NCI-H2196 (cell line): ENCODE results near the gene DNAH14.
"Not testable (repeated sequence)": the region's sequence is repeated elsewhere in the genome, so short reads cannot be mapped to it uniquely, and the experiment has no call there.

ENCODE experiments used
- DNase-seq: peaks from one replicate; lab custom pipeline; 2025; ENCODE audit not compliant: unreplicated experiment; lab: John Stamatoyannopoulos, UW

Gene DNAH14

GRCh38 chr1:225338545-225338944 is 409.1 kb downstream of the DNAH14 start:
- DNase-seq = no peak

- no peak for DNase-seq
These were observed 412.2 kb downstream of the DNAH14 start for GRCh38 chr1:225341642-225342041.

GRCh38 chr1:225342695-225343094 is 413.2 kb downstream of the DNAH14 start:
- DNase-seq = no peak

- DNase-seq = no peak
These were observed 414.1 kb downstream of the DNAH14 start for GRCh38 chr1:225343618-225344017.

- no peak for DNase-seq
These were observed 417.7 kb downstream of the DNAH14 start for GRCh38 chr1:225347123-225347683.

- DNase-seq = no peak
These were observed 418.9 kb downstream of the DNAH14 start for GRCh38 chr1:225348400-225348799.

- DNase-seq = no peak
These were observed 420.4 kb downstream of the DNAH14 start for GRCh38 chr1:225349826-225350225.

- DNase-seq = no peak
These were observed 421.4 kb downstream of the DNAH14 start for GRCh38 chr1:225350872-225351271.

GRCh38 chr1:225354906-225355305 is 425.4 kb downstream of the DNAH14 start:
- no peak for DNase-seq

- no peak for DNase-seq
These were observed 426.4 kb downstream of the DNAH14 start for GRCh38 chr1:225355863-225356262.

- DNase-seq = no peak
These were observed 430.6 kb downstream of the DNAH14 start for GRCh38 chr1:225360119-225360518.

- DNase-seq = no peak
These were observed 431.7 kb downstream of the DNAH14 start for GRCh38 chr1:225361176-225361575.

GRCh38 chr1:225362805-225363204 is 433.3 kb downstream of the DNAH14 start:
- DNase-seq = no peak

- no peak for DNase-seq
These were observed 435.0 kb downstream of the DNAH14 start for GRCh38 chr1:225364439-225364838.

GRCh38 chr1:225366018-225366417 is 436.5 kb downstream of the DNAH14 start:
- DNase-seq = no peak

GRCh38 chr1:225366552-225366951 is 437.1 kb downstream of the DNAH14 start:
- DNase-seq = no peak

GRCh38 chr1:225368036-225368552 is 438.6 kb downstream of the DNAH14 start:
- no peak for DNase-seq

GRCh38 chr1:225371366-225372010 is 442.0 kb downstream of the DNAH14 start:
- no peak for DNase-seq

GRCh38 chr1:225373155-225373554 is 443.7 kb downstream of the DNAH14 start:
- no peak for DNase-seq

GRCh38 chr1:225374996-225375395 is 445.5 kb downstream of the DNAH14 start:
- no peak for DNase-seq

- no peak for DNase-seq
These were observed 449.4 kb downstream of the DNAH14 start for GRCh38 chr1:225378880-225379279.

GRCh38 chr1:225380691-225381090 is 451.2 kb downstream of the DNAH14 start:
- no peak for DNase-seq

- DNase-seq = not testable (repeated sequence)
These were observed 457.4 kb downstream of the DNAH14 start for GRCh38 chr1:225386860-225387259.
